Progenitor cell of endocrine pancreas (in vitro differentiated cells): ENCODE results near the gene SUGCT. TPM values are rescaled to one million over a fixed set of nuclear protein-coding genes. Genes with fewer than 3 reads are reported as not detected.

Source experiments
- DNase-seq: peaks from one replicate; pipeline ENCODE4 v3.0.0; 2021; ENCODE audit warnings: low spot score; ENCODE audit not compliant: unreplicated experiment
- H3K27ac Mint-ChIP-seq: 2 replicates; pipeline ENCODE4 v1.8.0; 2021; ENCODE audit warnings: mild to moderate bottlenecking, moderate library complexity, mixed read lengths
- H3K27me3 Mint-ChIP-seq: 2 replicates; pipeline ENCODE4 v1.8.0; 2021; ENCODE audit warnings: mixed read lengths
- H3K36me3 Mint-ChIP-seq: 2 replicates; pipeline ENCODE4 v1.8.0; 2022; ENCODE audit warnings: mixed read lengths; ENCODE audit not compliant: insufficient read depth
- H3K4me1 Mint-ChIP-seq: 2 replicates; pipeline ENCODE4 v1.8.0; 2021; ENCODE audit warnings: low read depth, mixed read lengths
- H3K4me3 Mint-ChIP-seq: 2 replicates; pipeline ENCODE4 v1.8.0; 2021; ENCODE audit warnings: low read depth, mild to moderate bottlenecking, moderate library complexity, mixed read lengths
- H3K9me3 Mint-ChIP-seq: 2 replicates; pipeline ENCODE4 v1.8.0; 2021; ENCODE audit warnings: low read depth, mixed read lengths
- CTCF ChIP-seq: fragments of 200-600 bp; sonication (generic); IDR thresholded peaks from one replicate; pipeline ENCODE4 v1.5.0; 2021; ENCODE audit warnings: antibody characterized with exemption, mild to moderate bottlenecking; ENCODE audit not compliant: unreplicated experiment
- total RNA-seq: library from RNA; stranded (reverse); gene quantifications from 2 replicates; pipeline ENCODE4 v1.2.1, GENCODE V29; 2021

SUGCT gene
- total RNA-seq, 1 donor from 2014 or later = 6.2 TPM

- no peaks in the 10 kb centered on the region for H3K9me3 Mint-ChIP-seq
- no peak overlapping the region for H3K4me3 Mint-ChIP-seq
- peaks cover 15% of the 10 kb centered on the region for H3K4me1 Mint-ChIP-seq
- no peak for TF ChIP-seq CTCF
- no peak for DNase-seq
- no peak overlapping the region for H3K27ac Mint-ChIP-seq
- no peaks in the 10 kb centered on the region for H3K36me3 Mint-ChIP-seq
- H3K27me3 Mint-ChIP-seq = no peaks in the 10 kb centered on the region
Observed at GRCh38 chr7:40761762-40762560, 627.2 kb downstream of the SUGCT start.

- no peaks in the 10 kb centered on the region for H3K9me3 Mint-ChIP-seq
- no peaks in the 10 kb centered on the region for H3K27me3 Mint-ChIP-seq
- H3K4me1 Mint-ChIP-seq = peaks cover 13% of the 10 kb centered on the region
- H3K36me3 Mint-ChIP-seq = no peaks in the 10 kb centered on the region
- no peak overlapping the region for H3K4me3 Mint-ChIP-seq
- peak; percentile 7 for TF ChIP-seq CTCF
- H3K27ac Mint-ChIP-seq = no peak overlapping the region
- DNase-seq = no peak
Observed at GRCh38 chr7:40763319-40764287, 628.8 kb downstream of the SUGCT start.

GRCh38 chr7:40765639-40766038, 630.8 kb downstream of the SUGCT start:
- Mint-ChIP-seq H3K4me3 (no peak overlapping the region), H3K9me3 (no peaks in the 10 kb centered on the region), H3K27me3 (no peaks in the 10 kb centered on the region), H3K27ac (no peak overlapping the region), H3K4me1 (peaks cover 8% of the 10 kb centered on the region), H3K36me3 (no peaks in the 10 kb centered on the region)
- no peak for DNase-seq
- no peak for TF ChIP-seq CTCF

GRCh38 chr7:40772096-40772495, 637.3 kb downstream of the SUGCT start:
- Mint-ChIP-seq H3K4me3 (no peak overlapping the region), H3K27ac (no peak overlapping the region), H3K27me3 (no peaks in the 10 kb centered on the region), H3K4me1 (no peaks in the 10 kb centered on the region), H3K9me3 (no peaks in the 10 kb centered on the region), H3K36me3 (no peaks in the 10 kb centered on the region)
- TF ChIP-seq CTCF = no peak
- DNase-seq = no peak

- Mint-ChIP-seq H3K4me1 (no peaks in the 10 kb centered on the region), H3K9me3 (no peaks in the 10 kb centered on the region), H3K36me3 (no peaks in the 10 kb centered on the region), H3K27me3 (no peaks in the 10 kb centered on the region), H3K27ac (no peak overlapping the region), H3K4me3 (no peak overlapping the region)
- DNase-seq = no peak
- no peak for TF ChIP-seq CTCF
Observed at GRCh38 chr7:40773656-40774055, 638.9 kb downstream of the SUGCT start.
